ENCODE data around the gene SLC25A22. TPM values are rescaled to one million over a fixed set of nuclear protein-coding genes. Genes with fewer than 3 reads are reported as not detected.

Gene SLC25A22
- polyA plus RNA-seq, 1 experiment, result 25.5 TPM

GRCh38 chr11:779955-780532, 18.0 kb downstream of the SLC25A22 start:
- Histone ChIP-seq H3K27me3 (ENCODE audit: control insufficient read depth, insufficient read depth, low read length) (no peaks in the 10 kb centered on the region), H3K4me3 (ENCODE audit: low read depth, low read length) (no peak overlapping the region), H3K36me3 (ENCODE audit: control insufficient read depth, insufficient read depth, low read length) (peaks cover 9% of the 10 kb centered on the region)
- CTCF ChIA-PET, result no interaction called here
- POLR2A ChIA-PET, result no interaction called here
- TF ChIP-seq CTCF (IDR thresholded peaks at IDR 0.05; ENCODE audit: insufficient read depth, low read depth, low read length), result no peak
- no peak for DNase-seq (ENCODE audit: low read depth)

GRCh38 chr11:778976-779954, 18.8 kb downstream of the SLC25A22 start:
- no peaks in the 10 kb centered on the region for H3K27me3 ChIP-seq (ENCODE audit: control insufficient read depth, insufficient read depth, low read length)
- no peak for DNase-seq (ENCODE audit: low read depth)
- H3K36me3 ChIP-seq (ENCODE audit: control insufficient read depth, insufficient read depth, low read length), result peaks cover 9% of the 10 kb centered on the region
- CTCF ChIA-PET, result interaction anchor here (1.2 kb wide), 1 partner anchor 16 kb away, joined by 4 read pairs; no protein-coding TSS in a partner anchor
- no peak for TF ChIP-seq CTCF (IDR thresholded peaks at IDR 0.05; ENCODE audit: insufficient read depth, low read depth, low read length)
- no peak overlapping the region for H3K4me3 ChIP-seq (ENCODE audit: low read depth, low read length)
- POLR2A ChIA-PET, result interaction anchor here (0.5 kb wide), 1 partner anchor 571 kb away, joined by 21 read pairs; no protein-coding TSS in a partner anchor

GRCh38 chr11:777288-778255, 20.5 kb downstream of the SLC25A22 start, which contains the start of gene GATD1:
TSS of gene GATD1 (minus strand) at chr11:777487. CDS start at chr11:777462, 25 bp downstream.
- POLR2A ChIA-PET, result interaction anchor here (0.5 kb wide), 1 partner anchor 81 kb away, joined by 5 read pairs; no protein-coding TSS in a partner anchor
- Histone ChIP-seq H3K4me3 (ENCODE audit: low read depth, low read length) (peak within 1 kb of the TSS; percentile 94), H3K36me3 (ENCODE audit: control insufficient read depth, insufficient read depth, low read length) (peaks cover 18% of the 10 kb centered on the region), H3K27me3 (ENCODE audit: control insufficient read depth, insufficient read depth, low read length) (no peaks in the 10 kb centered on the region)
- TF ChIP-seq CTCF (IDR thresholded peaks at IDR 0.05; ENCODE audit: insufficient read depth, low read depth, low read length), result no peak
- CTCF ChIA-PET, result interaction anchor here (1.0 kb wide), 1 partner anchor 50 kb away, joined by 5 read pairs; no protein-coding TSS in a partner anchor
- no peak for DNase-seq (ENCODE audit: low read depth)

- DNase-seq (ENCODE audit: low read depth), result no peak
- no peak for TF ChIP-seq CTCF (IDR thresholded peaks at IDR 0.05; ENCODE audit: insufficient read depth, low read depth, low read length)
- ChIA-PET CTCF (interaction anchor here (1.0 to 2.1 kb wide), 2 partner anchors 12 to 49 kb away, joined by 5 to 7 read pairs; no protein-coding TSS in a partner anchor), POLR2A (no interaction called here)
- Histone ChIP-seq H3K27me3 (ENCODE audit: control insufficient read depth, insufficient read depth, low read length) (no peaks in the 10 kb centered on the region), H3K36me3 (ENCODE audit: control insufficient read depth, insufficient read depth, low read length) (peaks cover 22% of the 10 kb centered on the region), H3K4me3 (ENCODE audit: low read depth, low read length) (peak overlapping the region; percentile 94)
Measured at GRCh38 chr11:776561-777287, 21.4 kb downstream of the SLC25A22 start.

Data from BJ (cell line).